Mesodermal cell (in vitro differentiated cells): ENCODE data around the gene FHL1.
A peak's percentile ranks its signal among the peaks of the same experiment; 100 is the strongest.

ENCODE experiments used
- H3K27ac ChIP-seq: 2 replicates; pipeline ENCODE4 v1.7.0; 2013; ENCODE audit warnings: mild to moderate bottlenecking, low read depth, low read length, moderate library complexity; ENCODE audit not compliant: severe bottlenecking
- H3K36me3 ChIP-seq: 2 replicates; pipeline ENCODE4 v1.7.1; 2013; ENCODE audit warnings: mild to moderate bottlenecking, low read length, moderate library complexity; ENCODE audit not compliant: control insufficient read depth, insufficient read depth
- H3K4me1 ChIP-seq: one replicate; pipeline ENCODE4 v1.7.1; 2013; ENCODE audit warnings: mild to moderate bottlenecking, low read length; ENCODE audit not compliant: insufficient read depth, control insufficient read depth, poor library complexity, severe bottlenecking
- H3K4me3 ChIP-seq: 2 replicates; pipeline ENCODE4 v1.7.0; 2013; ENCODE audit warnings: low read length, control low read depth, mild to moderate bottlenecking; ENCODE audit not compliant: insufficient read depth, poor library complexity, severe bottlenecking; ENCODE audit errors: extremely low read depth
- H3K9me3 ChIP-seq: 2 replicates; pipeline ENCODE4 v1.7.1; 2013; ENCODE audit warnings: mild to moderate bottlenecking, low read length, moderate library complexity; ENCODE audit not compliant: control insufficient read depth
- WGBS, 2 experiments: methylation state at CpG; one replicate each; pipeline ENCODE4 v1.1.5; 2013; ENCODE audit warnings: missing lambda C conversion rate in 2 of 2; ENCODE audit not compliant: insufficient coverage in 2 of 2; 5-methylcytosine and 5-hydroxymethylcytosine counted together

FHL1 gene

GRCh38 chrX:136250191-136251040, 103.1 kb downstream of the FHL1 start:
- Histone ChIP-seq H3K9me3 (no peaks in the 10 kb centered on the region), H3K27ac (no peak overlapping the region), H3K36me3 (peaks cover 4% of the 10 kb centered on the region), H3K4me1 (peaks cover 3% of the 10 kb centered on the region), H3K4me3 (peak overlapping the region; percentile 57)
- WGBS, 2 experiments: 1 to 5% methylated on average over 10 to 25 of the region's 53 CpGs

- Histone ChIP-seq H3K36me3 (no peaks in the 10 kb centered on the region), H3K9me3 (no peaks in the 10 kb centered on the region), H3K4me3 (peak within 1 kb of the TSS; percentile 57), H3K27ac (no peak within 1 kb of the TSS), H3K4me1 (peaks cover 6% of the 10 kb centered on the region)
- 0% methylated on average over 8 to 13 of the region's 73 CpGs for WGBS, 2 experiments
These were observed 104.0 kb downstream of the FHL1 start, which contains the start of gene MAP7D3 for GRCh38 chrX:136251041-136251991. Gene MAP7D3 (minus strand): TSS chrX:136251400. CDS start chrX:136251358, 42 bp downstream.

- H3K27ac ChIP-seq: no peak overlapping the region
- H3K9me3 ChIP-seq: no peaks in the 10 kb centered on the region
- peaks cover 5% of the 10 kb centered on the region for H3K4me1 ChIP-seq
- no peak overlapping the region for H3K4me3 ChIP-seq
- 67 to 95% methylated on average over 1 to 3 of the region's 5 CpGs for WGBS, 2 experiments
- no peaks in the 10 kb centered on the region for H3K36me3 ChIP-seq
These were observed 108.2 kb downstream of the FHL1 start for GRCh38 chrX:136255541-136255940.

GRCh38 chrX:136256026-136256425, 108.7 kb downstream of the FHL1 start:
- Histone ChIP-seq H3K27ac (no peak overlapping the region), H3K9me3 (no peaks in the 10 kb centered on the region), H3K4me1 (peaks cover 8% of the 10 kb centered on the region), H3K36me3 (no peaks in the 10 kb centered on the region), H3K4me3 (no peak overlapping the region)
- 55 to 58% methylated on average over 4 to 6 of the region's 7 CpGs for WGBS, 2 experiments

- Histone ChIP-seq H3K4me3 (no peak overlapping the region), H3K27ac (no peak overlapping the region), H3K4me1 (peaks cover 8% of the 10 kb centered on the region), H3K36me3 (no peaks in the 10 kb centered on the region), H3K9me3 (no peaks in the 10 kb centered on the region)
- 100% methylated on average over 1 of the region's 1 CpG; no CpG with 5 or more reads in 1 of the 2 experiments for WGBS, 2 experiments
These were observed 111.6 kb downstream of the FHL1 start for GRCh38 chrX:136258951-136259350.

- WGBS, 2 experiments: no CpG with 5 or more reads among the region's 4 CpGs
- no peaks in the 10 kb centered on the region for H3K9me3 ChIP-seq
- H3K27ac ChIP-seq: no peak overlapping the region
- no peaks in the 10 kb centered on the region for H3K36me3 ChIP-seq
- H3K4me1 ChIP-seq: peaks cover 8% of the 10 kb centered on the region
- H3K4me3 ChIP-seq: no peak overlapping the region
These were observed 112.2 kb downstream of the FHL1 start for GRCh38 chrX:136259543-136259942.

- Histone ChIP-seq H3K4me3 (no peak overlapping the region), H3K27ac (no peak overlapping the region), H3K9me3 (no peaks in the 10 kb centered on the region), H3K4me1 (peaks cover 8% of the 10 kb centered on the region), H3K36me3 (no peaks in the 10 kb centered on the region)
These were observed 113.4 kb downstream of the FHL1 start for GRCh38 chrX:136260776-136261175.
